Activated B cell treated with CpG ODN at 0.5 μM for 24 hours (primary cell): ENCODE results near the gene IFNA14. TPM values are rescaled to one million over a fixed set of nuclear protein-coding genes. Genes with fewer than 3 reads are reported as not detected.
"Not testable (repeated sequence)": the region's sequence is repeated elsewhere in the genome, so short reads cannot be mapped to it uniquely, and the experiment has no call there.

Experiments
- ATAC-seq: fragments of 200-7000 bp; cut with Tn5 transposase; one replicate; pipeline ENCODE4 v1.10.0; 2021; ENCODE audit warnings: low read depth, mild to moderate bottlenecking, moderate library complexity
- CTCF ChIA-PET: fragments of 350-600 bp; sonication (Branson Sonifier 250); formaldehyde crosslinking; loops from one replicate; lab custom pipeline; 2021; ENCODE audit warnings: antibody characterized with exemption; lab: Charles Lee
- POLR2A ChIA-PET: fragments of 350-600 bp; sonication (Branson Sonifier 250); formaldehyde crosslinking; loops from one replicate; lab custom pipeline; 2021; ENCODE audit warnings: antibody characterized with exemption; lab: Charles Lee
- DNase-seq: peaks from one replicate; pipeline ENCODE4 v3.0.0; 2022
- H3K27ac Mint-ChIP-seq: one replicate; pipeline ENCODE4 v1.8.0; 2020; ENCODE audit warnings: mixed read lengths
- H3K27me3 Mint-ChIP-seq: one replicate; pipeline ENCODE4 v1.8.0; 2021; ENCODE audit warnings: mixed read lengths
- H3K36me3 Mint-ChIP-seq: one replicate; pipeline ENCODE4 v1.8.0; 2021; ENCODE audit warnings: low read depth, mixed read lengths
- H3K4me1 Mint-ChIP-seq: one replicate; pipeline ENCODE4 v1.8.0; 2021; ENCODE audit warnings: mixed read lengths
- H3K4me3 Mint-ChIP-seq: one replicate; pipeline ENCODE4 v1.8.0; 2020; ENCODE audit warnings: mild to moderate bottlenecking, mixed read lengths
- H3K9me3 Mint-ChIP-seq: one replicate; pipeline ENCODE4 v1.8.0; 2020; ENCODE audit warnings: mixed read lengths
- CTCF ChIP-seq: fragments of 200-600 bp; IDR thresholded peaks from one replicate; pipeline ENCODE4 v1.8.0; 2022; ENCODE audit warnings: antibody characterized with exemption, mild to moderate bottlenecking
- intact Hi-C: fragments of 100-400 bp; cut with micrococcal nuclease; formaldehyde crosslinking; loops from one replicate; pipeline ENCODE4 v1.15.1; 2024
- total RNA-seq: library from RNA; stranded (reverse); gene quantifications from 2 replicates; pipeline ENCODE4 v1.2.3, GENCODE V29; 2022

Gene IFNA14
- total RNA-seq, 1 donor from 2014 or later = not detected

GRCh38 chr9:21255538-21256212 lies 15.9 kb upstream of the IFNA14 start:
- Mint-ChIP-seq H3K4me3 (no peak overlapping the region), H3K36me3 (no peaks in the 10 kb centered on the region), H3K27ac (no peak overlapping the region), H3K4me1 (peaks cover 4% of the 10 kb centered on the region), H3K9me3 (no peaks in the 10 kb centered on the region), H3K27me3 (peaks cover 16% of the 10 kb centered on the region)
- TF ChIP-seq CTCF = no peak
- no peak for DNase-seq
- intact Hi-C loops = no loop called here
- POLR2A ChIA-PET = no interaction called here
- no peak for ATAC-seq
- CTCF ChIA-PET = no interaction called here

DNA sequence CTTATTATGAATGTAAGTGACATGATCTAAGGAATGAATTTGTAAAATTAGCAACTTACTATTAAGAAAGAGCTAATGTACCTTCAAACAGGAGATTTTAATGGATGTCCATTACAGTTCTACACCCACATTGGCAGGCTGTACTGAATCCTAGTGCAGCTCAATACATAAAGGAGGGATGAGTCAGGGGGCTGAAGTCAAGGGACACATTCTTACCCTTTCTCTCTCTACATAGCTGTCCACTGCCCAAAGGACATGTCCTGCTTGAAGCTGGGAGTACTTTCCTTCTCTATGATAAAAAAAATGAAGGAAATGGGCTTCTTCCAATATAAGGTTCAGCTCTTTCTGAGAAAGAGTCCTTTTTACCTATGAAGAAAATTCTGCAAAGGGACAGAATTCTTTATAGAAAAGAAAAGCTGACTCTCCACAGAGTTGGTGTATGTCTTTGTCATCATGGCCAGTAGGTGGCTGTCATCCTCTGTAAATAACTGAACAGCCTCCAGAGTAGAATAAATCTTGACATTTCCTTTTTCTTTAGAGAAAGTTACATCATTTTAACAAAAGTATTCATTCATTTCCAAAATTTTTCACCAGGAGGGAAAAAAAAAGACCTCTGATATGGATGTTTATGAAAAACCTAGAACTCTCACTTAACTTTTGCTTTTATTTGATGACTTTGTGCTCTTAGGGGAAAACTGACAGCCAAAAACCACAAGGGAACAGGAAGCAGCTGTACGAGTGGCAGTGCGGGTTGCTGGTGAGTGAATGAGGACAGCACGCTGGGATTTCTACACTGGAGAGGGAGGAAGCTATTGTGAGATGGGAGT lies 13.1 kb upstream of the IFNA14 start:
- intact Hi-C loops = loop anchor here (1.0 to 5.0 kb wide), 5 partner anchors 66 to 536 kb away; no protein-coding TSS in a partner anchor
- ATAC-seq = peak; percentile 61
- no peaks in the 10 kb centered on the region for H3K9me3 Mint-ChIP-seq
- H3K36me3 Mint-ChIP-seq = no peaks in the 10 kb centered on the region
- no peak for TF ChIP-seq CTCF
- no peak overlapping the region for H3K4me3 Mint-ChIP-seq
- ChIA-PET CTCF (interaction anchor here (1.0 to 2.4 kb wide), 15 partner anchors 9 to 213 kb away, joined by 3 to 13 read pairs (median 4); no protein-coding TSS in a partner anchor), POLR2A (interaction anchor here (0.5 kb wide), 1 partner anchor 538 kb away, joined by 3 read pairs; no protein-coding TSS in a partner anchor)
- no peak overlapping the region for H3K27ac Mint-ChIP-seq
- DNase-seq = no peak
- peaks cover 25% of the 10 kb centered on the region for H3K27me3 Mint-ChIP-seq
- peaks cover 4% of the 10 kb centered on the region for H3K4me1 Mint-ChIP-seq

DNA sequence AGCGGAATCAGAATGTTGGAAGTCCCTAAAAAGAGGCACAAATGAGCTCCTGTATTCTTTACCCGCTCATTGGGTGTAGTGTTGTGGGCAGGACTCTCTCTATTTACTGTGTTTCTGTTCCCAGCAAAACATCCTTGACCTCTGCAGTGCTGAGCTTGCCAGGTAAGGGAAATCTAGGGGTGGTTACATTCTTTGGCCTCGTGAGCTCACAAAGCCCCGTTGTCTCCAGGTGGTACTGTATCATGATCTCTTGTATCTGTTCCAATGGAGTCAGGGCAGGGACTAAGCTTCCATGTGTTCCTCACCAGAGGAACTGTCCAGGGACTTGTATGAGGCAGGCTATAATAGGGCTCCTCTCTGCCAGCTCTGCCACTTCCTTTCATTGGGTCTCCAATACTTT lies 11.8 kb upstream of the IFNA14 start:
- H3K4me1 Mint-ChIP-seq = peaks cover 4% of the 10 kb centered on the region

GRCh38 chr9:21251190-21251589 lies 11.4 kb upstream of the IFNA14 start:
- peaks cover 4% of the 10 kb centered on the region for H3K4me1 Mint-ChIP-seq
- intact Hi-C loops = loop anchor here (5.0 kb wide), 1 partner anchor 146 kb away; no protein-coding TSS in a partner anchor
- ATAC-seq (no peak), DNase-seq (no peak)
- POLR2A ChIA-PET = no interaction called here
- H3K27ac Mint-ChIP-seq = no peak overlapping the region
- no peaks in the 10 kb centered on the region for H3K36me3 Mint-ChIP-seq
- H3K4me3 Mint-ChIP-seq = no peak overlapping the region
- no peaks in the 10 kb centered on the region for H3K9me3 Mint-ChIP-seq
- peaks cover 19% of the 10 kb centered on the region for H3K27me3 Mint-ChIP-seq
- no peak for TF ChIP-seq CTCF
- CTCF ChIA-PET = interaction anchor here (1.2 to 2.4 kb wide), 2 partner anchors 68 to 145 kb away, joined by 5 to 9 read pairs; no protein-coding TSS in a partner anchor

More for the DNA sequence above, 11.8 kb upstream of the IFNA14 start:
- TF ChIP-seq CTCF = no peak
- Mint-ChIP-seq H3K4me3 (no peak overlapping the region), H3K9me3 (no peaks in the 10 kb centered on the region), H3K36me3 (no peaks in the 10 kb centered on the region), H3K27me3 (peaks cover 22% of the 10 kb centered on the region), H3K27ac (no peak overlapping the region)
- CTCF ChIA-PET = interaction anchor here (1.2 to 2.4 kb wide), 3 partner anchors 14 to 144 kb away, joined by 3 to 9 read pairs (median 5); no protein-coding TSS in a partner anchor
- POLR2A ChIA-PET = no interaction called here
- DNase-seq (no peak), ATAC-seq (no peak)
- intact Hi-C loops = loop anchor here (2.0 to 5.0 kb wide), 3 partner anchors 67 to 146 kb away; no protein-coding TSS in a partner anchor

GRCh38 chr9:21244836-21245235 lies 5.0 kb upstream of the IFNA14 start:
- H3K27ac Mint-ChIP-seq = no peak overlapping the region
- no peaks in the 10 kb centered on the region for H3K36me3 Mint-ChIP-seq
- no peaks in the 10 kb centered on the region for H3K9me3 Mint-ChIP-seq
- no peak for DNase-seq
- POLR2A ChIA-PET = no interaction called here
- H3K4me3 Mint-ChIP-seq = no peak overlapping the region
- intact Hi-C loops = no loop called here
- H3K27me3 Mint-ChIP-seq = peaks cover 6% of the 10 kb centered on the region
- no peak for TF ChIP-seq CTCF
- no peaks in the 10 kb centered on the region for H3K4me1 Mint-ChIP-seq
- CTCF ChIA-PET = no interaction called here
- ATAC-seq = no peak

GRCh38 chr9:21236360-21236714 lies 3.5 kb downstream of the IFNA14 start:
- ChIA-PET POLR2A (interaction anchor here (1.1 kb wide), 1 partner anchor 41 kb away, joined by 3 read pairs; no protein-coding TSS in a partner anchor), CTCF (interaction anchor here (0.9 to 1.8 kb wide), 11 partner anchors 13 to 555 kb away, joined by 3 to 7 read pairs (median 4); no protein-coding TSS in a partner anchor)
- not testable (repeated sequence) for H3K27me3 Mint-ChIP-seq, H3K4me3 Mint-ChIP-seq, H3K9me3 Mint-ChIP-seq, H3K36me3 Mint-ChIP-seq, DNase-seq, H3K4me1 Mint-ChIP-seq, ATAC-seq, H3K27ac Mint-ChIP-seq
- intact Hi-C loops = loop anchor here (10.0 kb wide), 1 partner anchor 468 kb away; no protein-coding TSS in a partner anchor
